Measurements from ENCODE around the gene FAM13C.

FAM13C gene

GRCh38 chr10:59222788-59223187, 139.6 kb downstream of the FAM13C start:
- CTCF ChIA-PET = interaction anchor here (0.6 kb wide), 1 partner anchor 14 kb away, joined by 3 read pairs; no protein-coding TSS in a partner anchor
- POLR2A ChIA-PET = no interaction called here

DNA sequence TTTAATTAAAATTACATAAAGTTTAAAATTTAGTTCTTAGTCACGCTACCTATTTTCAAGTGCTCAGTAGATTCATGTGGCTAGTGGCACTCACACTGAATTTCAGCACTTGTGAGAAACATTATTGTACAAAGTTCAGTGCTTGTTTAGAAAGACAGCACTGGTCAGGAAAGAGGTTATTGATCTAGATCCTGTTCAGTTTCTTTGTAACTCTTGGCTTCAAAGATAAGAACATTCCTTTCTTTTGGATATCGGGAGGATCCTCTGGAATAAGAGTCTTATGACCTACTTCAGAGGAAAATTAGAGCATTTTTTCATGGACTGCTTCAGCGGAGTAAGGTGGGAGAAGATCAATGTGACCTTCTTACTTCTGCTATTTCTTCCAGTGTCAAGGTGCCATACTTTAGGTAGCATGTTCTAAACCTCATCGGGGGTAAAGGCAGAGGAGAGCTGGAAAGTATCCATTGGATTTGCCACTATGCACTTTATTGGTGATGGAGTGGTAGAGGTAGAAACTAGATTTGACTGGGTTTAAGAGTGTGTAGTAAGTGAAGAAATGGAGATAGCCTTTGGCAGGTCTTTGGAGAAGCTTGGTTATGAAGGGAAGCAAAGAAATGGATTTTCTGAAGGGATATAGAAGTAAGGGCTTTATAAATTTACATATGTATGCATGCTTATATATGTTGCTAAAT, 146.0 kb downstream of the FAM13C start:
- CTCF ChIA-PET = no interaction called here

More at GRCh38 chr10:59222788-59223187, 139.6 kb downstream of the FAM13C start:
- no peaks in the 10 kb centered on the region for H3K4me1 ChIP-seq (ENCODE audit: control insufficient read depth, insufficient read depth, low read length)
- TF ChIP-seq ZNF248 (tag by site-specific recombination; IDR thresholded peaks at IDR 0.05) (no peak), PRDM1 (tag by site-specific recombination; IDR thresholded peaks at IDR 0.05) (no peak), ZNF169 (tag by site-specific recombination; IDR thresholded peaks at IDR 0.05) (no peak), ZNF624 (tag by site-specific recombination; IDR thresholded peaks at IDR 0.05) (no peak), KLF9 (tag by site-specific recombination; IDR thresholded peaks at IDR 0.05; ENCODE audit: low read depth) (no peak), ZNF133 (tag by site-specific recombination; IDR thresholded peaks at IDR 0.05) (no peak), ZSCAN23 (tag by site-specific recombination; IDR thresholded peaks at IDR 0.05) (no peak)
- TF ChIP-seq, protein P1, sequence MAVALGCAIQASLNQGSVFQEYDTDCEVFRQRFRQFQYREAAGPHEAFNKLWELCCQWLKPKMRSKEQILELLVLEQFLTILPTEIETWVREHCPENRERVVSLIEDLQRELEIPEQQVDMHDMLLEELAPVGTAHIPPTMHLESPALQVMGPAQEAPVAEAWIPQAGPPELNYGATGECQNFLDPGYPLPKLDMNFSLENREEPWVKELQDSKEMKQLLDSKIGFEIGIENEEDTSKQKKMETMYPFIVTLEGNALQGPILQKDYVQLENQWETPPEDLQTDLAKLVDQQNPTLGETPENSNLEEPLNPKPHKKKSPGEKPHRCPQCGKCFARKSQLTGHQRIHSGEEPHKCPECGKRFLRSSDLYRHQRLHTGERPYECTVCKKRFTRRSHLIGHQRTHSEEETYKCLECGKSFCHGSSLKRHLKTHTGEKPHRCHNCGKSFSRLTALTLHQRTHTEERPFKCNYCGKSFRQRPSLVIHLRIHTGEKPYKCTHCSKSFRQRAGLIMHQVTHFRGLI (tag by site-specific recombination; IDR thresholded peaks at IDR 0.05) = no peak
- no peaks in the 10 kb centered on the region for H3K36me3 ChIP-seq (ENCODE audit: control insufficient read depth in 2 of 2, insufficient read depth in 1 of 2, low read length in 2 of 2)
- no peak overlapping the region for H3K4me3 ChIP-seq (ENCODE audit: low read depth, low read length)
- no peaks in the 10 kb centered on the region for H3K9me3 ChIP-seq (ENCODE audit: control insufficient read depth, insufficient read depth, low read depth, low read length)
- no peak overlapping the region for H3K27ac ChIP-seq (ENCODE audit: extremely low read depth, low read depth, low read length)

More for the DNA sequence above, 146.0 kb downstream of the FAM13C start:
- POLR2A ChIA-PET = no interaction called here
- Histone ChIP-seq H3K27ac (ENCODE audit: extremely low read depth, low read depth, low read length) (no peak overlapping the region), H3K36me3 (ENCODE audit: control insufficient read depth in 2 of 2, insufficient read depth in 1 of 2, low read length in 2 of 2) (no peaks in the 10 kb centered on the region), H3K4me1 (ENCODE audit: control insufficient read depth, insufficient read depth, low read length) (no peaks in the 10 kb centered on the region), H3K9me3 (ENCODE audit: control insufficient read depth, insufficient read depth, low read depth, low read length) (no peaks in the 10 kb centered on the region), H3K4me3 (ENCODE audit: low read depth, low read length) (no peak overlapping the region)
- TF ChIP-seq ZBTB11 (tag by site-specific recombination; conservative IDR thresholded peaks at IDR 0.05; ENCODE audit: low read depth) = no peak
- no peak for TF ChIP-seq GLIS1 (tag by site-specific recombination; IDR thresholded peaks at IDR 0.05)
- TF ChIP-seq MZF1 (tag by site-specific recombination; IDR thresholded peaks at IDR 0.05; ENCODE audit: borderline replicate concordance) = no peak
- no peak for TF ChIP-seq ZNF792 (tag by site-specific recombination; IDR thresholded peaks at IDR 0.05)
- no peak for TF ChIP-seq ZNF558 (tag by site-specific recombination; IDR thresholded peaks at IDR 0.05)
- TF ChIP-seq ZNF155 (tag by site-specific recombination; IDR thresholded peaks at IDR 0.05) = no peak
- TF ChIP-seq, protein P2, sequence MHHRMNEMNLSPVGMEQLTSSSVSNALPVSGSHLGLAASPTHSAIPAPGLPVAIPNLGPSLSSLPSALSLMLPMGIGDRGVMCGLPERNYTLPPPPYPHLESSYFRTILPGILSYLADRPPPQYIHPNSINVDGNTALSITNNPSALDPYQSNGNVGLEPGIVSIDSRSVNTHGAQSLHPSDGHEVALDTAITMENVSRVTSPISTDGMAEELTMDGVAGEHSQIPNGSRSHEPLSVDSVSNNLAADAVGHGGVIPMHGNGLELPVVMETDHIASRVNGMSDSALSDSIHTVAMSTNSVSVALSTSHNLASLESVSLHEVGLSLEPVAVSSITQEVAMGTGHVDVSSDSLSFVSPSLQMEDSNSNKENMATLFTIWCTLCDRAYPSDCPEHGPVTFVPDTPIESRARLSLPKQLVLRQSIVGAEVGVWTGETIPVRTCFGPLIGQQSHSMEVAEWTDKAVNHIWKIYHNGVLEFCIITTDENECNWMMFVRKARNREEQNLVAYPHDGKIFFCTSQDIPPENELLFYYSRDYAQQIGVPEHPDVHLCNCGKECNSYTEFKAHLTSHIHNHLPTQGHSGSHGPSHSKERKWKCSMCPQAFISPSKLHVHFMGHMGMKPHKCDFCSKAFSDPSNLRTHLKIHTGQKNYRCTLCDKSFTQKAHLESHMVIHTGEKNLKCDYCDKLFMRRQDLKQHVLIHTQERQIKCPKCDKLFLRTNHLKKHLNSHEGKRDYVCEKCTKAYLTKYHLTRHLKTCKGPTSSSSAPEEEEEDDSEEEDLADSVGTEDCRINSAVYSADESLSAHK (tag by site-specific recombination; IDR thresholded peaks at IDR 0.05) = no peak
- TF ChIP-seq, protein P3, sequence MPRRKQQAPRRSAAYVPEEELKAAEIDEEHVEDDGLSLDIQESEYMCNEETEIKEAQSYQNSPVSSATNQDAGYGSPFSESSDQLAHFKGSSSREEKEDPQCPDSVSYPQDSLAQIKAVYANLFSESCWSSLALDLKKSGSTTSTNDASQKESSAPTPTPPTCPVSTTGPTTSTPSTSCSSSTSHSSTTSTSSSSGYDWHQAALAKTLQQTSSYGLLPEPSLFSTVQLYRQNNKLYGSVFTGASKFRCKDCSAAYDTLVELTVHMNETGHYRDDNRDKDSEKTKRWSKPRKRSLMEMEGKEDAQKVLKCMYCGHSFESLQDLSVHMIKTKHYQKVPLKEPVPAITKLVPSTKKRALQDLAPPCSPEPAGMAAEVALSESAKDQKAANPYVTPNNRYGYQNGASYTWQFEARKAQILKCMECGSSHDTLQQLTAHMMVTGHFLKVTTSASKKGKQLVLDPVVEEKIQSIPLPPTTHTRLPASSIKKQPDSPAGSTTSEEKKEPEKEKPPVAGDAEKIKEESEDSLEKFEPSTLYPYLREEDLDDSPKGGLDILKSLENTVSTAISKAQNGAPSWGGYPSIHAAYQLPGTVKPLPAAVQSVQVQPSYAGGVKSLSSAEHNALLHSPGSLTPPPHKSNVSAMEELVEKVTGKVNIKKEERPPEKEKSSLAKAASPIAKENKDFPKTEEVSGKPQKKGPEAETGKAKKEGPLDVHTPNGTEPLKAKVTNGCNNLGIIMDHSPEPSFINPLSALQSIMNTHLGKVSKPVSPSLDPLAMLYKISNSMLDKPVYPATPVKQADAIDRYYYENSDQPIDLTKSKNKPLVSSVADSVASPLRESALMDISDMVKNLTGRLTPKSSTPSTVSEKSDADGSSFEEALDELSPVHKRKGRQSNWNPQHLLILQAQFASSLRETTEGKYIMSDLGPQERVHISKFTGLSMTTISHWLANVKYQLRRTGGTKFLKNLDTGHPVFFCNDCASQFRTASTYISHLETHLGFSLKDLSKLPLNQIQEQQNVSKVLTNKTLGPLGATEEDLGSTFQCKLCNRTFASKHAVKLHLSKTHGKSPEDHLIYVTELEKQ (tag by site-specific recombination; IDR thresholded peaks at IDR 0.05; ENCODE audit: borderline replicate concordance) = no peak
- no peak for TF ChIP-seq ZFP37 (tag by site-specific recombination; IDR thresholded peaks at IDR 0.05)
- TF ChIP-seq ZNF830 (tag by site-specific recombination; IDR thresholded peaks at IDR 0.05; ENCODE audit: low read depth) = no peak
- TF ChIP-seq ZNF266 (tag by site-specific recombination; IDR thresholded peaks at IDR 0.05; ENCODE audit: low read depth) = no peak
- no peak for TF ChIP-seq ZNF76 (tag by site-specific recombination; IDR thresholded peaks at IDR 0.05; ENCODE audit: borderline replicate concordance, low read depth)
- no peak for TF ChIP-seq RBAK (tag by site-specific recombination; IDR thresholded peaks at IDR 0.05)
- TF ChIP-seq, protein P4, sequence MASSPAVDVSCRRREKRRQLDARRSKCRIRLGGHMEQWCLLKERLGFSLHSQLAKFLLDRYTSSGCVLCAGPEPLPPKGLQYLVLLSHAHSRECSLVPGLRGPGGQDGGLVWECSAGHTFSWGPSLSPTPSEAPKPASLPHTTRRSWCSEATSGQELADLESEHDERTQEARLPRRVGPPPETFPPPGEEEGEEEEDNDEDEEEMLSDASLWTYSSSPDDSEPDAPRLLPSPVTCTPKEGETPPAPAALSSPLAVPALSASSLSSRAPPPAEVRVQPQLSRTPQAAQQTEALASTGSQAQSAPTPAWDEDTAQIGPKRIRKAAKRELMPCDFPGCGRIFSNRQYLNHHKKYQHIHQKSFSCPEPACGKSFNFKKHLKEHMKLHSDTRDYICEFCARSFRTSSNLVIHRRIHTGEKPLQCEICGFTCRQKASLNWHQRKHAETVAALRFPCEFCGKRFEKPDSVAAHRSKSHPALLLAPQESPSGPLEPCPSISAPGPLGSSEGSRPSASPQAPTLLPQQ (tag by site-specific recombination; IDR thresholded peaks at IDR 0.05) = no peak
- TF ChIP-seq, protein P5, sequence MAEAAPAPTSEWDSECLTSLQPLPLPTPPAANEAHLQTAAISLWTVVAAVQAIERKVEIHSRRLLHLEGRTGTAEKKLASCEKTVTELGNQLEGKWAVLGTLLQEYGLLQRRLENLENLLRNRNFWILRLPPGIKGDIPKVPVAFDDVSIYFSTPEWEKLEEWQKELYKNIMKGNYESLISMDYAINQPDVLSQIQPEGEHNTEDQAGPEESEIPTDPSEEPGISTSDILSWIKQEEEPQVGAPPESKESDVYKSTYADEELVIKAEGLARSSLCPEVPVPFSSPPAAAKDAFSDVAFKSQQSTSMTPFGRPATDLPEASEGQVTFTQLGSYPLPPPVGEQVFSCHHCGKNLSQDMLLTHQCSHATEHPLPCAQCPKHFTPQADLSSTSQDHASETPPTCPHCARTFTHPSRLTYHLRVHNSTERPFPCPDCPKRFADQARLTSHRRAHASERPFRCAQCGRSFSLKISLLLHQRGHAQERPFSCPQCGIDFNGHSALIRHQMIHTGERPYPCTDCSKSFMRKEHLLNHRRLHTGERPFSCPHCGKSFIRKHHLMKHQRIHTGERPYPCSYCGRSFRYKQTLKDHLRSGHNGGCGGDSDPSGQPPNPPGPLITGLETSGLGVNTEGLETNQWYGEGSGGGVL (tag by site-specific recombination; IDR thresholded peaks at IDR 0.05) = no peak
- TF ChIP-seq REPIN1 (tag by site-specific recombination; IDR thresholded peaks at IDR 0.05; ENCODE audit: low read depth) = no peak

Data from HEK293 (cell line).